Kidney (tissue), 14 donors: ENCODE measurements around the gene MAN1A2. TPM values are rescaled to one million over a fixed set of nuclear protein-coding genes. Genes with fewer than 3 reads are reported as not detected.

Source experiments
- DNase-seq, 5 donors: peaks; one replicate each; pipeline ENCODE4 v3.0.0-alpha.2; 2013 to 2020
- FAIRE-seq: peaks from 2 replicates; lab custom pipeline; 2012; peaks lifted over from hg19 to GRCh38; lab: Jason Lieb, UNC
- H3K27ac ChIP-seq, 2 donors: one replicate each; pipeline ENCODE4 v1.7.0; 2013; ENCODE audit warnings: low read depth in 2 of 2, low read length in 2 of 2, inconsistent platforms in 1 of 2
- H3K27me3 ChIP-seq: one replicate; pipeline ENCODE4 v1.7.1; 2013; ENCODE audit warnings: low read length, inconsistent platforms; ENCODE audit not compliant: control insufficient read depth, insufficient read depth
- H3K36me3 ChIP-seq, 3 donors: one replicate each; pipeline versions ENCODE4 v1.7.0 to v1.7.1; 2013; ENCODE audit warnings: low read length in 3 of 3, control low read depth in 1 of 3, inconsistent platforms in 1 of 3; ENCODE audit not compliant: insufficient read depth in 3 of 3, control insufficient read depth in 2 of 3
- H3K4me1 ChIP-seq, 3 donors: one replicate each; pipeline versions ENCODE4 v1.7.0 to v1.7.1; 2013; ENCODE audit warnings: low read length in 3 of 3, inconsistent platforms in 1 of 3, low read depth in 1 of 3; ENCODE audit not compliant: control insufficient read depth in 2 of 3, insufficient read depth in 2 of 3
- H3K4me3 ChIP-seq, 3 donors: one replicate each; pipeline versions ENCODE4 v1.7.0 to v1.8.1; 2013; ENCODE audit warnings: low read length in 3 of 3, control low read depth in 1 of 3, inconsistent platforms in 1 of 3
- H3K9ac ChIP-seq, 3 donors: one replicate each; pipeline versions ENCODE4 v1.7.0 to v1.7.1; 2013; ENCODE audit warnings: low read length in 3 of 3, control low read depth in 1 of 3, inconsistent platforms in 1 of 3
- H3K9me3 ChIP-seq, 3 donors: one replicate each; pipeline versions ENCODE4 v1.7.0 to v1.7.1; 2013; ENCODE audit warnings: low read length in 3 of 3, control low read depth in 1 of 3, inconsistent platforms in 1 of 3; ENCODE audit not compliant: control insufficient read depth in 2 of 3, insufficient read depth in 1 of 3
- intact Hi-C: fragments of 100-400 bp; cut with DNase I; formaldehyde crosslinking; loops from one replicate; pipeline ENCODE4 v1.11.1; 2022
- polyA plus RNA-seq: library from polyadenylated mRNA; stranded (reverse); fragments of 350-450 nt; fragmentation: Illumina TruSeq; extraction: RNeasy Lipid Tissue Mini Kit (QIAGEN cat#74804); gene quantifications from one replicate; pipeline ENCODE4 v1.2.3, GENCODE V29; 2014; ENCODE audit warnings: low read depth, low replicate concordance; ENCODE audit not compliant: insufficient read depth
- total RNA-seq: library from RNA; stranded (reverse); fragmentation: NEBNext Ultra II Directional; extraction: Animal tissue kit (Norgen Biotek cat#: 25700); gene quantifications from one replicate; pipeline ENCODE4 v1.2.1, GENCODE V29; 2021
- TF ChIP-seq, protein P1 (sequence below): IDR thresholded peaks from 3 replicates; pipeline ENCODE4 v1.5.1; 2012; ENCODE audit warnings: mild to moderate bottlenecking, moderate library complexity, borderline replicate concordance; ENCODE audit not compliant: insufficient read depth; ENCODE audit errors: extremely low read depth
- donor health status: control.
- donor health status: control.
- donor health status: control.
- donor health status: control.
- donor health status: control.
- donor health status: DM: yes; HTN: yes; CAD: no.
- donor health status: Normal renal cell carcinoma (clear cell type).

The MAN1A2 gene
- total and polyA plus RNA-seq, 2 donors from 2014 or later = 8.0 to 54.4 TPM

DNA sequence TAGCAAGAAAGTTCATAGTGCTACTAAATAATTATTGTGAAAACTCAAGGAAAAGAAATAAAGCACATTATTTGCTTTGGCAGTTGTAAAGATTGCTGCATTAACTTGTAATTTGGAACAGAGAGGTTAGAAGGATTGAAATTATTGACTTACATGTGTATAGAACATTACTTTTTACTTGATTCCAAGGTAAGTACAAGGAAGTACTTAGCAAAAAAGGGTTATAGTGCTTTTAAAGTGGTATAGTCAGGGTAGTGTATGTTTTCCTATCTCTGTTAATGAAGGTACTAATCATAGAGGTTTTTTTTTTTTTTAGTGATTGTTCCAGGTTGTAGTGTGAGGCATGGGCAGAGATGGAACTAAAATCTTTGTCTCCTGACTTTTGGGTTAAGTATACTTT lies 29.4 kb downstream of the MAN1A2 start:
- no peaks in the 10 kb centered on the region for H3K9me3 ChIP-seq
- DNase-seq (no peak), FAIRE-seq (no peak)
- no peaks in the 10 kb centered on the region for H3K36me3 ChIP-seq
- H3K4me1 ChIP-seq = peaks cover 0 to 7% (median 0%) of the 10 kb centered on the region in 3 donors
- no peak overlapping the region for H3K9ac ChIP-seq
- H3K27me3 ChIP-seq = no peaks in the 10 kb centered on the region
- intact Hi-C loops = no loop called here
- no peak overlapping the region for H3K27ac ChIP-seq
- TF ChIP-seq, protein P1, sequence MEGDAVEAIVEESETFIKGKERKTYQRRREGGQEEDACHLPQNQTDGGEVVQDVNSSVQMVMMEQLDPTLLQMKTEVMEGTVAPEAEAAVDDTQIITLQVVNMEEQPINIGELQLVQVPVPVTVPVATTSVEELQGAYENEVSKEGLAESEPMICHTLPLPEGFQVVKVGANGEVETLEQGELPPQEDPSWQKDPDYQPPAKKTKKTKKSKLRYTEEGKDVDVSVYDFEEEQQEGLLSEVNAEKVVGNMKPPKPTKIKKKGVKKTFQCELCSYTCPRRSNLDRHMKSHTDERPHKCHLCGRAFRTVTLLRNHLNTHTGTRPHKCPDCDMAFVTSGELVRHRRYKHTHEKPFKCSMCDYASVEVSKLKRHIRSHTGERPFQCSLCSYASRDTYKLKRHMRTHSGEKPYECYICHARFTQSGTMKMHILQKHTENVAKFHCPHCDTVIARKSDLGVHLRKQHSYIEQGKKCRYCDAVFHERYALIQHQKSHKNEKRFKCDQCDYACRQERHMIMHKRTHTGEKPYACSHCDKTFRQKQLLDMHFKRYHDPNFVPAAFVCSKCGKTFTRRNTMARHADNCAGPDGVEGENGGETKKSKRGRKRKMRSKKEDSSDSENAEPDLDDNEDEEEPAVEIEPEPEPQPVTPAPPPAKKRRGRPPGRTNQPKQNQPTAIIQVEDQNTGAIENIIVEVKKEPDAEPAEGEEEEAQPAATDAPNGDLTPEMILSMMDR = no peak
- H3K4me3 ChIP-seq = no peak overlapping the region

- H3K9ac ChIP-seq = no peak overlapping the region
- H3K27me3 ChIP-seq = no peaks in the 10 kb centered on the region
- intact Hi-C loops = no loop called here
- no peak for DNase-seq
- H3K9me3 ChIP-seq = no peaks in the 10 kb centered on the region
- no peak for FAIRE-seq
- H3K4me1 ChIP-seq = no peaks in the 10 kb centered on the region
- no peak overlapping the region for H3K4me3 ChIP-seq
- H3K36me3 ChIP-seq = no peaks in the 10 kb centered on the region
- TF ChIP-seq, protein P1 = no peak
- H3K27ac ChIP-seq = no peak overlapping the region
Measured at GRCh38 chr1:117398957-117399356, 31.7 kb downstream of the MAN1A2 start.

GRCh38 chr1:117401761-117402160 lies 34.5 kb downstream of the MAN1A2 start:
- Histone ChIP-seq H3K4me3 (no peak overlapping the region), H3K36me3 (no peaks in the 10 kb centered on the region), H3K9ac (no peak overlapping the region), H3K4me1 (no peaks in the 10 kb centered on the region), H3K27ac (no peak overlapping the region), H3K27me3 (no peaks in the 10 kb centered on the region), H3K9me3 (no peaks in the 10 kb centered on the region)
- FAIRE-seq = no peak
- no peak for DNase-seq
- TF ChIP-seq, protein P1 = no peak
- intact Hi-C loops = no loop called here

GRCh38 chr1:117403597-117403996 lies 36.3 kb downstream of the MAN1A2 start:
- intact Hi-C loops = no loop called here
- no peak for FAIRE-seq
- TF ChIP-seq, protein P1 = no peak

More at GRCh38 chr1:117403597-117403996, 36.3 kb downstream of the MAN1A2 start:
- Histone ChIP-seq H3K4me3 (no peak overlapping the region), H3K36me3 (no peaks in the 10 kb centered on the region), H3K4me1 (no peaks in the 10 kb centered on the region), H3K9ac (no peak overlapping the region), H3K27me3 (no peaks in the 10 kb centered on the region), H3K9me3 (no peaks in the 10 kb centered on the region), H3K27ac (no peak overlapping the region)
- DNase-seq = no peak
